Liver (tissue), 9 donors: Measurements from ENCODE around the gene ADPRH. TPM values are rescaled to one million over a fixed set of nuclear protein-coding genes. Genes with fewer than 3 reads are reported as not detected.

Experiments used
- DNase-seq: peaks from one replicate; pipeline ENCODE4 v3.0.0-alpha.2; 2017; ENCODE audit warnings: low spot score
- H3K27ac ChIP-seq, 2 donors: one replicate each; pipeline ENCODE4 v1.7.0; 2013; ENCODE audit warnings: inconsistent platforms in 2 of 2, low read length in 2 of 2, control low read depth in 1 of 2, low read depth in 1 of 2, mild to moderate bottlenecking in 1 of 2
- H3K27me3 ChIP-seq, 4 donors: one replicate each; pipeline versions ENCODE4 v1.6.1 to v1.7.0; 2013; ENCODE audit warnings: low read length in 3 of 4, inconsistent platforms in 1 of 4, mild to moderate bottlenecking in 1 of 4, moderate library complexity in 1 of 4; ENCODE audit not compliant: control insufficient read depth in 4 of 4, insufficient read depth in 4 of 4
- H3K36me3 ChIP-seq, 4 donors: one replicate each; pipeline versions ENCODE4 v1.6.1 to v1.7.0; 2013; ENCODE audit warnings: low read length in 3 of 4, mild to moderate bottlenecking in 3 of 4, low read depth in 1 of 4, moderate library complexity in 1 of 4; ENCODE audit not compliant: control insufficient read depth in 4 of 4, insufficient read depth in 3 of 4
- H3K4me1 ChIP-seq, 4 donors: one replicate each; pipeline versions ENCODE4 v1.6.1 to v1.7.0; 2013; ENCODE audit warnings: low read length in 3 of 4, mild to moderate bottlenecking in 3 of 4, moderate library complexity in 1 of 4; ENCODE audit not compliant: control insufficient read depth in 4 of 4, insufficient read depth in 4 of 4
- H3K4me3 ChIP-seq, 3 donors: one replicate each; pipeline versions ENCODE4 v1.6.1 to v1.7.0; 2013; ENCODE audit warnings: low read length in 3 of 3, control low read depth in 1 of 3, low read depth in 1 of 3, mild to moderate bottlenecking in 1 of 3
- H3K9ac ChIP-seq, 2 donors: one replicate each; pipeline ENCODE4 v1.7.0; 2013; ENCODE audit warnings: low read length in 2 of 2, mild to moderate bottlenecking in 2 of 2, moderate library complexity in 2 of 2, control low read depth in 1 of 2, low read depth in 1 of 2
- H3K9me3 ChIP-seq, 4 donors: one replicate each; pipeline versions ENCODE4 v1.6.1 to v1.7.0; 2013; ENCODE audit warnings: low read length in 3 of 4; ENCODE audit not compliant: control insufficient read depth in 4 of 4
- EGR1 ChIP-seq, 2 donors: IDR thresholded peaks; 2 replicates each; pipeline ENCODE4 v1.6.1; 2016 to 2018; ENCODE audit warnings: antibody characterized with exemption in 2 of 2, low read depth in 2 of 2
- HNF4A ChIP-seq, 2 donors: conservative IDR thresholded peaks; 2 replicates each; pipeline ENCODE4 v1.6.1; 2016; ENCODE audit warnings: antibody characterized with exemption in 2 of 2, mild to moderate bottlenecking in 2 of 2
- HNF4G ChIP-seq: IDR thresholded peaks from 2 replicates; pipeline ENCODE4 v1.6.1; 2016; ENCODE audit warnings: antibody characterized with exemption
- JUND ChIP-seq, 2 donors: IDR thresholded peaks; 2 replicates each; pipeline ENCODE4 v1.6.1; 2016; ENCODE audit warnings: antibody characterized with exemption in 2 of 2
- NR2F2 ChIP-seq: IDR thresholded peaks from 2 replicates; pipeline ENCODE4 v1.6.1; 2016; ENCODE audit warnings: antibody characterized with exemption
- RAD21 ChIP-seq, 2 donors: IDR thresholded peaks; 2 replicates each; pipeline ENCODE4 v1.6.1; 2016; ENCODE audit warnings: antibody characterized with exemption in 2 of 2, mild to moderate bottlenecking in 2 of 2
- REST ChIP-seq: IDR thresholded peaks from 2 replicates; pipeline ENCODE4 v1.6.1; 2016; ENCODE audit warnings: antibody characterized with exemption, mild to moderate bottlenecking
- RXRA ChIP-seq, 2 donors: IDR thresholded peaks; 2 replicates each; pipeline ENCODE4 v1.6.1; 2017 to 2018; ENCODE audit warnings: antibody characterized with exemption in 2 of 2, mild to moderate bottlenecking in 1 of 2
- SP1 ChIP-seq: IDR thresholded peaks from 2 replicates; pipeline ENCODE4 v1.6.1; 2018; ENCODE audit warnings: antibody characterized with exemption, mild to moderate bottlenecking
- TAF1 ChIP-seq: conservative IDR thresholded peaks from 2 replicates; pipeline ENCODE4 v1.6.1; 2016; ENCODE audit warnings: antibody characterized with exemption, mild to moderate bottlenecking
- YY1 ChIP-seq: IDR thresholded peaks from 2 replicates; pipeline ENCODE4 v1.6.1; 2016; ENCODE audit warnings: antibody characterized with exemption, mild to moderate bottlenecking
- ZBTB33 ChIP-seq: IDR thresholded peaks from 2 replicates; pipeline ENCODE4 v1.6.1; 2016; ENCODE audit warnings: antibody characterized with exemption
- WGBS: extraction: QIAGEN DNeasy Blood & Tissue Kit; methylation state at CpG from one replicate; pipeline ENCODE4 v1.1.7; 2013; 5-methylcytosine and 5-hydroxymethylcytosine counted together
- polyA plus RNA-seq, 2 donors: library from polyadenylated mRNA; stranded (reverse) in 1 of 2; unstranded in 1 of 2; fragments of 200-250 nt in 1 of 2; fragments of >200 nt in 1 of 2; fragmentation: Nextera tagmentation in 1 of 2; extraction: Ambion mirVana in 1 of 2; gene quantifications; one replicate each; pipeline versions ENCODE4 v1.2.1 to v1.2.3, GENCODE V29; 2013 to 2015
- total RNA-seq, 2 donors: library from RNA; depleted of rRNA; stranded (reverse); fragments of >200 nt; gene quantifications; one replicate each; pipeline ENCODE4 v1.2.3, GENCODE V29; 2014
- donor health status: healthy.
- donor health status: healthy.
- donor health status: healthy.
- donor health status: healthy.
- donor health status: healthy.

ADPRH gene
- total and polyA plus RNA-seq, 4 donors = 0.89 to 3.8 (median 2.4) TPM

GRCh38 chr3:119585208-119585607 is 5.9 kb downstream of the ADPRH start:
- Histone ChIP-seq H3K36me3 (no peaks in the 10 kb centered on the region), H3K9ac (no peak overlapping the region), H3K4me1 (peaks cover 0 to 2% (median 0%) of the 10 kb centered on the region in 4 donors), H3K4me3 (no peak overlapping the region), H3K27me3 (no peaks in the 10 kb centered on the region), H3K9me3 (no peaks in the 10 kb centered on the region), H3K27ac (no peak overlapping the region)
- TF ChIP-seq JUND (IDR thresholded peaks at IDR 0.05) = no peak
- no peak for TF ChIP-seq HNF4A (conservative IDR thresholded peaks at IDR 0.05)
- no peak for TF ChIP-seq ZBTB33
- TF ChIP-seq EGR1 (IDR thresholded peaks at IDR 0.05; ENCODE audit: low read depth in 2 of 2) = no peak
- TF ChIP-seq NR2F2 = no peak
- no peak for DNase-seq
- 97% methylated on average over 10 of the region's 10 CpGs for WGBS

- H3K4me1 ChIP-seq = no peaks in the 10 kb centered on the region
- WGBS = 97% methylated on average over 11 of the region's 11 CpGs
These were observed 6.7 kb downstream of the ADPRH start for GRCh38 chr3:119585856-119586570.

More at GRCh38 chr3:119585856-119586570, 6.7 kb downstream of the ADPRH start:
- TF ChIP-seq HNF4A (conservative IDR thresholded peaks at IDR 0.05) (no peak), RXRA (IDR thresholded peaks at IDR 0.05) (no peak), RAD21 (IDR thresholded peaks at IDR 0.05) (no peak), SP1 (no peak), YY1 (no peak), TAF1 (no peak), REST (no peak), HNF4G (no peak)
- no peak for DNase-seq
- H3K36me3 ChIP-seq = no peaks in the 10 kb centered on the region
- H3K27ac ChIP-seq = no peak overlapping the region
- no peak overlapping the region for H3K4me3 ChIP-seq
- no peak overlapping the region for H3K9ac ChIP-seq
- no peaks in the 10 kb centered on the region for H3K9me3 ChIP-seq
- H3K27me3 ChIP-seq = no peaks in the 10 kb centered on the region
